ENCODE data around the gene GPRC5D.

GRCh38 chr12:12982331-12982730 lies 30.4 kb upstream of the GPRC5D start:
- TF ChIP-seq POLR2A (IDR thresholded peaks at IDR 0.05; ENCODE audit: low read depth, low read length): no peak
- no peak for TF ChIP-seq POLR2AphosphoS5 (IDR thresholded peaks at IDR 0.05; ENCODE audit: low read depth, low read length)
- no peak for TF ChIP-seq TAF1 (IDR thresholded peaks at IDR 0.05; ENCODE audit: borderline replicate concordance, low read depth, low read length)
